Panc1 (cell line): Measurements from ENCODE around the gene PEPD. TPM values are rescaled to one million over a fixed set of nuclear protein-coding genes. Genes with fewer than 3 reads are reported as not detected.

Experiments used
- ATAC-seq: fragments of 200-7000 bp; cut with Tn5 transposase; 2 replicates; pipeline ENCODE4 v1.9.1; 2020; ENCODE audit warnings: mild to moderate bottlenecking, moderate library complexity
- BruUV-seq: library from RNA; stranded (reverse); fragments of 400-500 nt; replicated peaks from 2 replicates; lab custom pipeline; 2021; lab: Mats Ljungman, UMichigan
- CTCF ChIA-PET: fragments of 300-600 bp; sonication (Branson Sonifier 250); formaldehyde crosslinking; loops from one replicate; lab custom pipeline; 2022; ENCODE audit warnings: antibody characterized with exemption; lab: Charles Lee
- POLR2A ChIA-PET: fragments of 300-600 bp; sonication (Branson Sonifier 250); formaldehyde crosslinking; loops from one replicate; lab custom pipeline; 2022; ENCODE audit warnings: antibody characterized with exemption; lab: Charles Lee
- DNase-seq: peaks from one replicate; pipeline ENCODE4 v3.0.0-alpha.2; 2010; ENCODE audit warnings: low read depth, low spot score
- H3K27ac ChIP-seq: 2 replicates; pipeline ENCODE4 v1.5.1; 2011; ENCODE audit warnings: mild to moderate bottlenecking, low read length, inconsistent platforms
- H3K27me3 ChIP-seq: fragments of 200-500 bp; sonication (Bioruptor generic); 2 replicates; pipeline ENCODE4 v1.6.0; 2014; ENCODE audit warnings: low read length, inconsistent platforms; ENCODE audit not compliant: control insufficient read depth, insufficient read depth
- H3K36me3 ChIP-seq: fragments of 200-500 bp; sonication (Bioruptor generic); 2 replicates; pipeline ENCODE4 v1.5.1; 2014; ENCODE audit warnings: inconsistent platforms, mild to moderate bottlenecking, low read length, moderate library complexity; ENCODE audit not compliant: control insufficient read depth, insufficient read depth
- H3K4me1 ChIP-seq: 2 replicates; pipeline ENCODE4 v1.5.1; 2011; ENCODE audit warnings: inconsistent platforms, mild to moderate bottlenecking, low read length, moderate library complexity; ENCODE audit not compliant: control insufficient read depth, insufficient read depth
- H3K4me3 ChIP-seq, 2 experiments: 2 replicates each; pipeline ENCODE4 v1.5.1; 2011 to 2012; ENCODE audit warnings: low read depth in 2 of 2, low read length in 2 of 2, mild to moderate bottlenecking in 2 of 2, inconsistent platforms in 1 of 2, moderate library complexity in 1 of 2
- H3K9me3 ChIP-seq: fragments of 200-500 bp; sonication (Bioruptor generic); 2 replicates; pipeline ENCODE4 v1.5.1; 2014; ENCODE audit warnings: low read depth, mild to moderate bottlenecking, inconsistent platforms, low read length, moderate library complexity; ENCODE audit not compliant: control insufficient read depth, insufficient read depth
- CTCF ChIP-seq: fragments of 450-650 bp; IDR thresholded peaks from 2 replicates; pipeline ENCODE4 v1.5.1; 2017; ENCODE audit warnings: mild to moderate bottlenecking
- POLR2AphosphoS5 ChIP-seq: IDR thresholded peaks from 2 replicates; pipeline ENCODE4 v1.6.1; 2012; ENCODE audit warnings: mild to moderate bottlenecking, low read depth, low read length, moderate library complexity
- SIN3A ChIP-seq: IDR thresholded peaks from 2 replicates; pipeline ENCODE4 v1.6.1; 2012; ENCODE audit warnings: low read depth, mild to moderate bottlenecking, low read length, moderate library complexity, borderline replicate concordance; ENCODE audit not compliant: insufficient read depth
- TCF7L2 ChIP-seq: IDR thresholded peaks from 2 replicates; pipeline ENCODE4 v1.6.1; 2011; ENCODE audit warnings: mild to moderate bottlenecking, low read depth, low read length, inconsistent platforms
- in situ Hi-C: cut with HindIII; loops from 2 replicates; pipeline ENCODE4 v1.10.0; 2016; ENCODE audit warnings: low sequenced_read_pairs, low pct_unique_long_range_greater_than_20kb
- intact Hi-C: fragments of 100-400 bp; cut with micrococcal nuclease; formaldehyde crosslinking; loops from one replicate; pipeline ENCODE4 v1.10.0; 2022; ENCODE audit not compliant: unreplicated experiment
- total RNA-seq: library from RNA; stranded (reverse); gene quantifications from one replicate; pipeline ENCODE4 v1.2.1, GENCODE V29; 2021; ENCODE audit not compliant: unreplicated experiment
- TF ChIP-seq, protein P1 (sequence below), 2 experiments: IDR thresholded peaks; 2 replicates each; pipeline ENCODE4 v1.6.1; 2011 to 2012; ENCODE audit warnings: low read depth in 2 of 2, control low read depth in 1 of 2, low read length in 1 of 2, mild to moderate bottlenecking in 1 of 2, moderate library complexity in 1 of 2; ENCODE audit not compliant: insufficient read depth in 1 of 2

The PEPD gene
- total RNA-seq, 1 experiment from 2014 or later: 102 TPM

- no peak for ATAC-seq
- DNase-seq: no peak
- POLR2A ChIA-PET: interaction anchor here (0.6 kb wide), 1 partner anchor 35 kb away, joined by 3 read pairs; no protein-coding TSS in a partner anchor
- H3K9me3 ChIP-seq: no peaks in the 10 kb centered on the region
- no peak overlapping the region for H3K4me3 ChIP-seq
- H3K27ac ChIP-seq: no peak overlapping the region
- no peaks in the 10 kb centered on the region for H3K27me3 ChIP-seq
- intact Hi-C loops: no loop called here
- TF ChIP-seq TCF7L2 (no peak), POLR2AphosphoS5 (no peak), CTCF (no peak), SIN3A (no peak)
- TF ChIP-seq, protein P1, sequence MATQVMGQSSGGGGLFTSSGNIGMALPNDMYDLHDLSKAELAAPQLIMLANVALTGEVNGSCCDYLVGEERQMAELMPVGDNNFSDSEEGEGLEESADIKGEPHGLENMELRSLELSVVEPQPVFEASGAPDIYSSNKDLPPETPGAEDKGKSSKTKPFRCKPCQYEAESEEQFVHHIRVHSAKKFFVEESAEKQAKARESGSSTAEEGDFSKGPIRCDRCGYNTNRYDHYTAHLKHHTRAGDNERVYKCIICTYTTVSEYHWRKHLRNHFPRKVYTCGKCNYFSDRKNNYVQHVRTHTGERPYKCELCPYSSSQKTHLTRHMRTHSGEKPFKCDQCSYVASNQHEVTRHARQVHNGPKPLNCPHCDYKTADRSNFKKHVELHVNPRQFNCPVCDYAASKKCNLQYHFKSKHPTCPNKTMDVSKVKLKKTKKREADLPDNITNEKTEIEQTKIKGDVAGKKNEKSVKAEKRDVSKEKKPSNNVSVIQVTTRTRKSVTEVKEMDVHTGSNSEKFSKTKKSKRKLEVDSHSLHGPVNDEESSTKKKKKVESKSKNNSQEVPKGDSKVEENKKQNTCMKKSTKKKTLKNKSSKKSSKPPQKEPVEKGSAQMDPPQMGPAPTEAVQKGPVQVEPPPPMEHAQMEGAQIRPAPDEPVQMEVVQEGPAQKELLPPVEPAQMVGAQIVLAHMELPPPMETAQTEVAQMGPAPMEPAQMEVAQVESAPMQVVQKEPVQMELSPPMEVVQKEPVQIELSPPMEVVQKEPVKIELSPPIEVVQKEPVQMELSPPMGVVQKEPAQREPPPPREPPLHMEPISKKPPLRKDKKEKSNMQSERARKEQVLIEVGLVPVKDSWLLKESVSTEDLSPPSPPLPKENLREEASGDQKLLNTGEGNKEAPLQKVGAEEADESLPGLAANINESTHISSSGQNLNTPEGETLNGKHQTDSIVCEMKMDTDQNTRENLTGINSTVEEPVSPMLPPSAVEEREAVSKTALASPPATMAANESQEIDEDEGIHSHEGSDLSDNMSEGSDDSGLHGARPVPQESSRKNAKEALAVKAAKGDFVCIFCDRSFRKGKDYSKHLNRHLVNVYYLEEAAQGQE (IDR thresholded peaks at IDR 0.05; ENCODE audit: insufficient read depth in 1 of 2, low read depth in 2 of 2, low read length in 1 of 2): no peak
- H3K36me3 ChIP-seq: no peaks in the 10 kb centered on the region
- in situ Hi-C loops: no loop called here
- CTCF ChIA-PET: no interaction called here
- H3K4me1 ChIP-seq: no peaks in the 10 kb centered on the region
- no TSS peak for BruUV-seq
Measured at GRCh38 chr19:33507021-33507956, 14.3 kb downstream of the PEPD start.

DNA sequence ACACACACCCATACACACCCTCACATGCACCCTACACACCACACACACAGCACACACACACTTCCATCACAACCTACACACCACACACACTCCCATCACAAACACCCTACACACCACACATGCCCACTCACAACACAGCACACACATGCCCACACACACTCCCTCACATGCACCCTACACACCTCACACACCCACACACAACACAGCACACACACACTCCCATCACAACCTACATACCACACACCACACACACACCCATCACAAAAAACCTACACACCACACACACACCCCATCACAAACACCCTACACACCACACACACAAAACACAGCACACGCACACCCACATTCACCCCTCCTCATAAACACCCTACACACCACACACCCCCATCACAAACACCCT lies 15.1 kb downstream of the PEPD start:
- no peak overlapping the region for H3K4me3 ChIP-seq
- no TSS peak for BruUV-seq
- H3K4me1 ChIP-seq: no peaks in the 10 kb centered on the region
- no peaks in the 10 kb centered on the region for H3K9me3 ChIP-seq
- in situ Hi-C loops (no loop called here), intact Hi-C loops (no loop called here)
- no peaks in the 10 kb centered on the region for H3K27me3 ChIP-seq
- CTCF ChIA-PET: no interaction called here
- POLR2A ChIA-PET: no interaction called here
- ATAC-seq: no peak
- H3K36me3 ChIP-seq: no peaks in the 10 kb centered on the region
- H3K27ac ChIP-seq: no peak overlapping the region
- DNase-seq: no peak
- TF ChIP-seq SIN3A (no peak), CTCF (no peak), POLR2AphosphoS5 (no peak), TCF7L2 (no peak)
- TF ChIP-seq, protein P1 (IDR thresholded peaks at IDR 0.05; ENCODE audit: insufficient read depth in 1 of 2, low read depth in 2 of 2, low read length in 1 of 2): no peak
